ENCODE measurements around the gene SNX10. TPM values are rescaled to one million over a fixed set of nuclear protein-coding genes. Genes with fewer than 3 reads are reported as not detected.

Gene SNX10
- total RNA-seq, 4 donors from 2014 or later = 1.5 to 5.9 (median 3.1) TPM; not detected in 1

DNA sequence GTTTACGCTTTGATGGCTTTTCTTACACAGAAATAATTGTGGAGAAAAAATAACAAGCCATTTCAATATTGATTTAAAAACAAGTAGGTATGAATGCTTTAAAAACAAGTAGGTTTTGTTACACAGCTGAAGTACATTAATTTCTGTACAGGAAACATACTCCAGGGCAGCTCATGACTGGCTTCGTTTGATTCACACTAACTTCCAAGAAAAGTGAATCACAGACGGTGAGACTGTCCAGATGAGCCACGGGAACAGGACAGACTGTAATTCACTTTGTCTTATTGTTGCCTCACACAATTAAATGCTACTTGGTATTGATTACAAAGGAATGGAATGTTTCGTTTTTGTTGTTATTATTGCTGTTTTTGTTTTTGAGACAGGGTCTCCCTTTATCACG lies 26.6 kb upstream of the SNX10 start:
- Histone ChIP-seq H3K4me1 (no peaks in the 10 kb centered on the region), H3K4me3 (no peak overlapping the region), H3K27me3 (no peaks in the 10 kb centered on the region), H3K27ac (no peak overlapping the region), H3K9me3 (no peaks in the 10 kb centered on the region), H3K36me3 (no peaks in the 10 kb centered on the region)
- DNase-seq = no peak
- no peak for TF ChIP-seq CTCF (IDR thresholded peaks at IDR 0.05)
- TF ChIP-seq EP300 (IDR thresholded peaks at IDR 0.05; ENCODE audit: low read depth) = no peak
- no peak for TF ChIP-seq POLR2AphosphoS5 (IDR thresholded peaks at IDR 0.05)
- no peak for TF ChIP-seq POLR2A (IDR thresholded peaks at IDR 0.05)
- intact Hi-C loops (cut with DNase I; ENCODE audit: low total_unique reads) (no loop called here), in situ Hi-C loops (cut with MboI; ENCODE audit: low pct_ligation_motif_present in 1 of 4, low pct_unique_long_range_greater_than_20kb in 1 of 4, low sequenced_read_pairs in 3 of 4) (no loop called here)
- WGBS, 2 donors (ENCODE audit: low coverage in 1 of 2) = 73 to 83% methylated on average over 4 to 6 of the region's 6 CpGs

GRCh38 chr7:26265499-26266075 lies 26.1 kb upstream of the SNX10 start:
- Histone ChIP-seq H3K4me3 (no peak overlapping the region), H3K9me3 (no peaks in the 10 kb centered on the region), H3K27ac (no peak overlapping the region), H3K4me1 (no peaks in the 10 kb centered on the region), H3K36me3 (no peaks in the 10 kb centered on the region), H3K27me3 (no peaks in the 10 kb centered on the region)
- in situ Hi-C loops (cut with MboI; ENCODE audit: low pct_ligation_motif_present in 1 of 4, low pct_unique_long_range_greater_than_20kb in 1 of 4, low sequenced_read_pairs in 3 of 4) (no loop called here), intact Hi-C loops (cut with DNase I; ENCODE audit: low total_unique reads) (no loop called here)
- 74 to 75% methylated on average over 5 of the region's 5 CpGs for WGBS, 2 donors (ENCODE audit: low coverage in 1 of 2)
- DNase-seq = no peak
- TF ChIP-seq EP300 (IDR thresholded peaks at IDR 0.05; ENCODE audit: low read depth) = no peak
- TF ChIP-seq CTCF (IDR thresholded peaks at IDR 0.05) = no peak
- TF ChIP-seq POLR2AphosphoS5 (IDR thresholded peaks at IDR 0.05) = no peak
- no peak for TF ChIP-seq POLR2A (IDR thresholded peaks at IDR 0.05)

DNA sequence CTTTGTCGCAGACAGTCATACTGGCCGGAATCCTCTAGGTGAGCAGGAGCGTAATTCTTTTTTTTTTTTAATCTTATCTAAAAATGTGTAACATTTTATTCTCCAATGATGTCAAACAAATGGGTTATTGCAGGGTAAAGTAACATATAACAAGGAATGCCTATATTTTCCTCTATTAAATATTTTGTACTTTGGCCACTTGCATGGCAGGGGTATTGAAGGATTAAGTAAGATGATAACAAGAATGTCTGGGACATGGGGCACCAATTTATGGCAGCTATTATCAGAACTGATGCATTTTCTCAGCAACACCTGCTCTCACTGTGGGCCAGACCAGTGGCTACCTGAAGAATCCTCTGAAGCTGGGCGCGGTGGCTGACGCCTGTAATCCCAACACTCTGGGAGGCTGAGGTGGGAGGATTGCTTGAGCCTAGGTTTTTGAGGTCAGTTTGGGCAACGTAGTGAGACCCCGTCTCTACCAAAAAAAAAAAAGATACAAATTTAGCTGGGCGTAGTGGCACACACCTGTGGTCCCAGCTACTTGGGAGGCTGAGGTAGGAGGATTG lies 24.0 kb upstream of the SNX10 start:
- intact Hi-C loops (cut with DNase I; ENCODE audit: low total_unique reads) (no loop called here), in situ Hi-C loops (cut with MboI; ENCODE audit: low pct_ligation_motif_present in 1 of 4, low pct_unique_long_range_greater_than_20kb in 1 of 4, low sequenced_read_pairs in 3 of 4) (no loop called here)
- no peaks in the 10 kb centered on the region for H3K9me3 ChIP-seq
- no peaks in the 10 kb centered on the region for H3K27me3 ChIP-seq
- TF ChIP-seq POLR2A (IDR thresholded peaks at IDR 0.05) (no peak), EP300 (IDR thresholded peaks at IDR 0.05; ENCODE audit: low read depth) (no peak), CTCF (IDR thresholded peaks at IDR 0.05) (no peak), POLR2AphosphoS5 (IDR thresholded peaks at IDR 0.05) (no peak)
- H3K4me1 ChIP-seq = no peaks in the 10 kb centered on the region
- WGBS, 2 donors (ENCODE audit: low coverage in 1 of 2) = 82 to 92% methylated on average over 6 to 9 of the region's 9 CpGs
- no peaks in the 10 kb centered on the region for H3K36me3 ChIP-seq
- no peak overlapping the region for H3K27ac ChIP-seq
- DNase-seq = no peak
- H3K4me3 ChIP-seq = no peak overlapping the region

DNA sequence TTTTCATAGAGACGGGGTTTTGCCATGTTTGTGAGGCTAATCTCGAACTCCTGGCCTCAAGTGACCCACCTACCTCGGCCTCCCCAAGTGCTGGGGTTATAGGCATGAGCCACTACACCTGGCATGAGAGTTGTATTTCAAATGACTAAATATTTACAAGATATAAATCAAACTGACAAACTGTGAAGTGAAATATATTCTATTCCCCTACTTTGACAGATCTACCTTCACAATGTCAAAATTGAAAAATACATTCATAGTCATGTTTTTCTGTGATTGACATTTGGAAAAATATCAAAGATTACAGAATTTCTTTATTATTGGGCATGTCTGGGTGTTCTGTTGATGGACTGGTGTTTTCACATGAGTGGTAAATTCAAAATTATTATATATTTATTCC lies 16.4 kb upstream of the SNX10 start:
- Histone ChIP-seq H3K4me1 (no peaks in the 10 kb centered on the region), H3K27ac (no peak overlapping the region), H3K27me3 (no peaks in the 10 kb centered on the region), H3K9me3 (no peaks in the 10 kb centered on the region), H3K36me3 (no peaks in the 10 kb centered on the region), H3K4me3 (no peak overlapping the region)
- intact Hi-C loops (cut with DNase I; ENCODE audit: low total_unique reads) = no loop called here
- TF ChIP-seq CTCF (IDR thresholded peaks at IDR 0.05) (no peak), POLR2A (IDR thresholded peaks at IDR 0.05) (no peak), EP300 (IDR thresholded peaks at IDR 0.05; ENCODE audit: low read depth) (no peak), POLR2AphosphoS5 (IDR thresholded peaks at IDR 0.05) (no peak)
- DNase-seq = no peak
- in situ Hi-C loops (cut with MboI; ENCODE audit: low pct_ligation_motif_present in 1 of 4, low pct_unique_long_range_greater_than_20kb in 1 of 4, low sequenced_read_pairs in 3 of 4) = no loop called here
- 61 to 90% methylated on average over 2 to 3 of the region's 3 CpGs for WGBS, 2 donors (ENCODE audit: low coverage in 1 of 2)
